GM18502 (cell line): ENCODE measurements around the gene DUOX2.
"Not testable (repeated sequence)": the region's sequence is repeated elsewhere in the genome, so short reads cannot be mapped to it uniquely, and the experiment has no call there.

ENCODE experiments used
- ATAC-seq: cut with Tn5 transposase; IDR thresholded peaks from one replicate; pipeline ENCODE4 v1.9.1; 2021; ENCODE audit warnings: mild to moderate bottlenecking; ENCODE audit not compliant: unreplicated experiment, poor library complexity

Gene DUOX2

DNA sequence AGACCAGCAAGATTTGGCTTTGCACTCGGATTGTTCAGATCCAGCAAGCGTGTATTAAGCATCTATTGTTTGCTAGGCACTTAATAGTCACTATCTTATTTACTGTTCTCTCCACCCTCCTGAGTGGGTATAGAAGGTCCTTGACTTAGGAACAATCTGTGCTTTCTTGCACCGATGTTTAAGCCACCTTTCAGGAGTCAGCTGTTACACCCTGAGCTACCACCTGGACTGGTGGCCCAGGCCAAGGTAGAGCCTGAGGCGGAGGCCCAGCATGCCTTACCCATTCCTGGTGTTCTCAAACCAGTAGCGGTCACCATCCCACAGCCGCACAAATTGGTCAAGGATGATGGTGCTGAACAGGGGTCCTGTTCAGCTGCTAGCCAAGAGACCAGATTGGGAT, 25.8 kb upstream of the DUOX2 start:
- ATAC-seq, result no peak

DNA sequence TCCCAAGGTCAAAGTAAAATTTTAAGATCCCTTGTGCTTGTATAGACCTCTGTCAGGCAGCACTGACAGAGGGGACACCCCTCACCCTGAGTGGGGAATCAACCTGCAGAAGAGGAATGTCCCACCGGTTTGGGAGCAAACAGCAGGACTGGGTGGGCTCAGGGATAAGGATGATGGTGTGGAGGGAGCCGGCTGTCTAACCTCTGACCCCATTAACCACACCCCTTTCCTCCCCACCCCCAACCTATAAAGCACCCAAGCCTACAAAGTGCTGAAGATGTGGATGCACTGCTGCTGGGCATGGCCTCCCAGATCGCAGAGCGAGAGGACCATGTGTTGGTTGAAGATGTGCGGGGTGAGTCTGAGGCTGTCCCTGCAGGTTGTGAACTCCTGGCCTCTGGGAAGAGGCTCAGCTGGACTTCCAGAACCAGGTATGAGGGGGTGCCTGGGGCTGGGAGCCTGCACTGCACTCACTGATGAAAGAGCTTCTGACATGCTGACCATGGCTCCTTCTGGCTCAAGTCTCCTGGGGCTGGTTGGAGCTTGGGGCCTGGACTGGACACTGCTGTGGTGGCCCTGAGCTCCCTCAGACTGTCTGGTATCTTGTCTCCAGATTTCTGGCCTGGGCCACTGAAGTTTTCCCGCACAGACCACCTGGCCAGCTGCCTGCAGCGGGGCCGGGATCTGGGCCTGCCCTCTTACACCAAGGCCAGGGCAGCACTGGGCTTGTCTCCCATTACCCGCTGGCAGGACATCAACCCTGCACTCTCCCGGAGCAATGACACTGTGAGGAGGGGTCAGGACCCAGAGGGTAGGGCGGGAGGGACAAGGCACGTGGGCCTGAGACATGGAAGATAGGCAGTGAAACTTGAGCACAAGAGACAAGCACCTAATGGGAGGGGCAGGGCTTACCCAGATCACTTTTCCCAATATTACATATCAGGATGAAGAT, 25.1 kb upstream of the DUOX2 start:
- ATAC-seq, result no peak

- ATAC-seq, result no peak
Measured at GRCh38 chr15:45137703-45138102, 23.7 kb upstream of the DUOX2 start.

DNA sequence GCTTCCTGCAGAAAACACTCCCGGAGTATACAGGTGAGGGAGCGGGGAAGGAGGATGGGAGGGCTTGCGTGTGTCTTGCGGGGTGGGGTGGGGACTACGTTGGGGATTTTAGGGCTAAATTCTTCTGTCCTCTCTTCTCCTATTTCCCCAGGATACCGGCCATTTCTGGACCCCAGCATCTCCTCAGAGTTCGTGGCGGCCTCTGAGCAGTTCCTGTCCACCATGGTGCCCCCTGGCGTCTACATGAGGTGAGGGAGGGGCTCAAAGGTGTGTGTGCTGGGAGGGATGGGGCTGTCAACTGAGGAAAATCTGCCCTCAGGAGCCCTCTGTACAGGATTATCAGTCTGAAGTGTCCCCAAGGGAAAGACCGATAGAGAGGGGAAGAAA, 22.4 kb upstream of the DUOX2 start:
- ATAC-seq, result no peak

GRCh38 chr15:45135705-45136377, 21.9 kb upstream of the DUOX2 start:
- ATAC-seq, result not testable (repeated sequence)

- ATAC-seq, result no peak
Measured at GRCh38 chr15:45134682-45135604, 21.0 kb upstream of the DUOX2 start.

GRCh38 chr15:45134046-45134445, 20.1 kb upstream of the DUOX2 start:
- ATAC-seq, result no peak

DNA sequence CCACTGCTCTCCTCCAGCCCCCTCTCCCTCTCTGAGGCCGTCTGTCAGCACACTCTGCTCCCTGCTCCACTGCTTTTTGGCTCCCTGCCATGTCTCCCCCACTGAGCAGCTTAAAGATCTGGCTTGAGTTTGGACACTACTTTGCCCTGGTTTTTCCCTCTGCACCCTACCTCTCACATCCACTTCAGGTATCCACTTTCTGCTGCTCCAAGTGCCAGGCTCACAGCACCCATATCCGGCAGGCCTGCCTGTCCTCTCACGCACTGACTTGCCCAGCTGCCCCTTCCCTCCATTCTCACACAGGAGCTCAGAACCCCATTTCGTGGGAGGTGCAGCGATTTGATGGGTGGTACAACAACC, 19.6 kb upstream of the DUOX2 start:
- ATAC-seq, result no peak

DNA sequence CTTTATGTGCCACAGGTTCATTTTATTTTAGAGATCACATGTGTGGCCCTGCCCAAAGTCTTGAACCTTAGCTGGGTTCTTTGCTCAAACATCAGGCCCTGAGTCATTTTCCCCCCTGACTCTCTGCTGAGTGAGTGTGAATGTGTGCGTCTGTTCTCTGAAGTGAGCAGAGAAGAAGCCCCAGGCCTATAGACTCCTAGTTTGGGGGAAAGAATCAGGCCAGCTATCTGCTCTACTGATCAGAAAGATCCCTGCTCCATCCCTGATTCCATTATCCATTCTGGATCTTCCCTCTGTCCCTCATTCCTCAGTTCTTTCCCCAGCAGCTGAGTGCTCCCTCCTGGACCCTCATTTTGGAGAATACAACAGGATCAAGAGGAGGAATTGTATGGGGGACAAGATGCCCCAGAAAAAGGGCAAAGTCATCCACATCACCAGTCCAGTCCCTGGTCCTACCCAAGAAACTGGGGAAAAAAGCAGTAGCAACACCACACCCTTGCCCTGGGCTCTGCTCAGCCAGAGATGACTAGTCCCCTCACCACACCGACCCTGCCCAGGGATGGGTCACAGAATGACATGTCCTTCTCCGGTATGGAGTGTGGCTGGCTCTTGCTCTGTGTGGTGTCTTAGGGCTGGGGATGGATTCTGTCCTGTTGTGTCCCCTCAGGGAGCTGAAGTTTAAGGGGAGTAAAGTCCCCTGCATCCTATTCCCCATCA, 19.0 kb upstream of the DUOX2 start:
- no peak for ATAC-seq

GRCh38 chr15:45131510-45131909, 17.5 kb upstream of the DUOX2 start:
- ATAC-seq, result no peak

DNA sequence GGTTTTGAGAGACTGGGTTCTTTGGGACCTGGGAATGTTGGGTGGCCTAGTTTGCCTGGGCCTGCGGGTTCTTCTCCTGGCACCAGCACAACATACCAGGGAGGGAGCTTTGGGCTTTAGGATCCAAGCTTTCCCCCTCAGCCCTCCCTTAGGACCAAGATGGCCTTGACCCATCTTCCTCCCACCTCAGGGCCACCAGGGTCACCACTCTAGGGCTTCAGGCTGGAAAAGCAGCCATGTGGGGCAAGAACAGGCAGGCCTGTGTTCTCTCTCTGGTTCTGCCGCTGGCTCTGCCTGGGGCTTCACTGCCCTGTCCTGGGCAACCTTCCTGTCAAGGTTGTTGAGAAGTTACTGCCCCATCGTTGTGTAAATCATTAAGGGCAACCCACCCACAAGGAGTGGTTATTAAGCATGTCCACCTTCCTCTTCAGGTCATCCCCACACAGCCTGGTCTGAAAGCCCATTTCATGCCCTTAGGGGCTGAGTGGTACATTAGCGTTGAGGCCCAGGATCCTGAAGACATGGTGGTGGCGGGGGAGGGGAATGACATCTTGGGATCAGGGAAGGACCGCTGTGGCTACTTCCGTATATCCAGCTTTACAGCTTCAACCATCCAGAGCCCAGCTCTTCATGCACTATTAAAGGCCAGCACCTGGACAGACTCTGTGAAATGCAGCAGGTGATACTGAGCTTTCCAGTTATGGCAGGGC, 16.5 kb upstream of the DUOX2 start:
- ATAC-seq, result no peak

- no peak for ATAC-seq
Measured at GRCh38 chr15:45129651-45130129, 15.7 kb upstream of the DUOX2 start, which contains the start of the genes DUOX1 and DUOXA1. Gene DUOX1, plus strand, starts transcription at chr15:45129994. Its CDS starts 1,973 bp downstream, at chr15:45131967. Gene DUOXA1, minus strand, starts transcription at chr15:45129879. Its CDS starts 6,865 bp downstream, at chr15:45123014.

DNA sequence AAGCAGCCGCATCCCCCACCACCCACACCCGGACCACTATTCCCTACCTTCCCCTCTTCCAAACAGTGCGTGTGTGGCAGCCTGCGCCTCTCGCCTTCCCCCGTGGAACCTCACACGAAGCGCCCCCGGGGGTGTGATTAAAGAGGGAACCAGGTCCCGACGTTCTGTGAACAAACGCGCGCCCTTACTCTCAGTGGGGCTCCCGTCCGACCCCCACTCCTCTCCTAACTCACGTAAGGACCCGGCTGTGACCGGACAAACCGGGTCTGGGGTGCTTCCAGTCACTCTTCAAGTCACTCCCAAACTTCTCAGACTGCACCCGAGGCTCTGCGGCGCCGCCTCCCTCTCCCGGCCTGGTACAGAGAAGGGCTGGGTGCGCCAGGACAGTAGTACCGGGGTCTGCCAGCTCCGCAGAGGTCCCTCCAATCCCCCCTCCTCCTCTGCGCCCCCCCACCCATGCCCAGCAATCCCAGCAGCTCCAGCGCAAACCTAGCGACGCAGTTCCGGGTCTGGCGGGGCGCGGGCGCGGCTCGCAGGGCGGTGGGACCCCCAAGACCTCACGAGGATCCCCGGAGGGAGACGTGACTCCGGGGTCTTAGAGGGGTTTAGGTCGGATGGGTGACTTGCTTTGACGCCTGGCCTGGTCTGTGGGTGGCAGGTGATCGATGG, 15.1 kb upstream of the DUOX2 start:
- ATAC-seq, result no peak

GRCh38 chr15:45126535-45127158, 12.7 kb upstream of the DUOX2 start:
- no peak for ATAC-seq

DNA sequence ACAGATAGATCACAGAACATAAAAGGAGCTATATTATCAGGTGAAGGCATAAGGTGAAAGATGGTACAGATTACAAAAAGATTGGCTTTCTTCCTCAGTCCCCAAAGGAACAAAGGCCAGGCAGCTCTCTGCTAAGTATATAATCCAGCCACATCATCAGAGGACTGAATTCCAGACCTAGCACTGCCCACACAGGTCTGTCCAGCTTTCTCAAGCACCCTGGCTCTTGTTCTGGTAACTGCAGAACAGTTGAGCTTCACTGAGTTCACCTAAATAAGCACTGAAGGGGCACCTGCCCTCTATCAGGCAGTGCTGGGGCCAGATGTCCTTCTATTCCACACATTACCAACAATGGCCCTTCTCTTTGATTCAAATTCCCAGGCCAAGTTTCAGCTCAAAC, 9.4 kb upstream of the DUOX2 start:
- ATAC-seq, result no peak

DNA sequence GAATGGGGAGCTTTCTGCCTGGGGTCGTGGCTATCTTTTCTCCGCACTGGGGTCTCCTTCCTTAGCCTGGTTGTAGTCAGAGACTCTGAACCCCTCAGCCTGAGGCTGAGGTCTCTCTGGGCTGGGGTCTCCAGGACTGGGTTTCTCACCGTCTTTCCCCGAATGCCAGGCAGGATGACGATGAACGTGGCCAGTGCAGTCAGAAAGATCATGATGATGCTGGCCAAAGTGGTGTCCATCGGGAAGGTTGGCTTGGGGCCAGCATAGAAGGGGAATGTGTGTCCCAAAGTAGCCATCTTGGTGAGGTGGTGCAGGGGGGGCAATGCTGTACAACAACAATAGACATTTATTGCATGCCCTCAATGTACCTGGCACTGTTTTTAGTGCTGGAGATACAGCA, 8.7 kb upstream of the DUOX2 start:
- ATAC-seq, result no peak

- no peak for ATAC-seq
Measured at GRCh38 chr15:45121706-45122417, 7.9 kb upstream of the DUOX2 start.
